GM23248 (cell line): ENCODE results near the gene GSAP.

Source experiments
- EZH2 ChIP-seq: fragments of 200-600 bp; sonication (generic); IDR thresholded peaks from 2 replicates; pipeline ENCODE4 v1.6.1; 2018; ENCODE audit warnings: antibody characterized with exemption, mild to moderate bottlenecking; ENCODE audit not compliant: insufficient read depth, poor library complexity, severe bottlenecking
- EZH2phosphoT487 ChIP-seq: fragments of 200-600 bp; sonication (generic); IDR thresholded peaks from 2 replicates; pipeline ENCODE4 v1.6.1; 2018; ENCODE audit warnings: antibody characterized with exemption, moderate library complexity, mild to moderate bottlenecking, low read depth; ENCODE audit not compliant: insufficient read depth

DNA sequence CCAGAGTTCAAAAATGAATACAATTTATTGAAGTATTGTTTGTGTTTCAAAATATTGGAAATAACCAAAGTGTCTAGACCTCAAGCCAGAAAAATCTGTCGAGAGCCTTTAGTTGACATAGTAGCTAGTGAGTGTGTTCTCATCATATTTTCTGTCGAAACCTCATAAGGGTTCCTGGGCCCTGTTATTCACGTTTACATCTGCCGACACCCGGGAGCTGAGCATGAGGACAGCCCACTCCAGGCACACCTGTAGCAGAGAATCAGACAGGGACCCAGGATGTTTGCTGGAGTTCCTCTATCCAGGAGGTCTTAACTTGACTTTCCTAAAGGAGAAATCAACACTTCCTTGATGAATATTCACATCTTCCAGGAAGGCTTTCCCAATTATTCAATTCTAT is 144.4 kb downstream of the GSAP start:
- TF ChIP-seq EZH2 (no peak), EZH2phosphoT487 (no peak)
